Activated naive CD4-positive, alpha-beta T cell (primary cell): Measurements from ENCODE around the gene ADAM12.
"Not testable (repeated sequence)": the region's sequence is repeated elsewhere in the genome, so short reads cannot be mapped to it uniquely, and the experiment has no call there.

Experiments
- DNase-seq, 4 experiments: peaks; one replicate each; lab custom pipeline; 2025; lab: John Stamatoyannopoulos, UW

ADAM12 gene

DNA sequence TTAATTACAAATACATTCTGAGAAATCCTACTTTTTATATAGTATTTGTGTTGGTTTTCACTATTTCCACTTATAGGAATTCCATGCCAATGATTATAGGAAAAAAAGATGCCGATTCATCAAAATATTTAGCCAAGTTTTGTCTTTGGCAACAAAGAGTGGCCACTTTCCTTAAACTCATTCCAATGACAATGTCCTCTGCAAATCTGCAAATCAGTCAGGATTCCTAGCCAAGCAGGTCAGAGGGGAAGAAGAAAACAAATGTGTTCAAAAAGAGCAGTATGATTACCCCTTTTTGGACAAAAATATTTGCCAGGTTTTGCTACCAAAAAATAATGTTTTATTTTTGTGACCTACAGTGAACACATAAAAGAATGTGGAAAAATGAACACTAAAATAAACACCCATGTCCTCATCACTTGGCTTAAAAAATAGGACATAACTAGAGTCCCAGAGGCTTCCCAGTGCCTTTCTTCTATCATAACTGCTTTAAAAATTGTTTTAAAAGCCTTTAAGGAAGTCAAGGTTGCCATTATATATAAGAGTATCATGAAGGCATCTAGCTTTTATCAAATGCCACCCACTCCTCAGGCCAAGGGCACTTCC is 125.9 kb downstream of the ADAM12 start:
- DNase-seq, result no peak

GRCh38 chr10:126259760-126260479 is 128.4 kb downstream of the ADAM12 start:
- DNase-seq, result no peak

GRCh38 chr10:126256864-126257263 is 131.4 kb downstream of the ADAM12 start:
- DNase-seq, result no peak

DNA sequence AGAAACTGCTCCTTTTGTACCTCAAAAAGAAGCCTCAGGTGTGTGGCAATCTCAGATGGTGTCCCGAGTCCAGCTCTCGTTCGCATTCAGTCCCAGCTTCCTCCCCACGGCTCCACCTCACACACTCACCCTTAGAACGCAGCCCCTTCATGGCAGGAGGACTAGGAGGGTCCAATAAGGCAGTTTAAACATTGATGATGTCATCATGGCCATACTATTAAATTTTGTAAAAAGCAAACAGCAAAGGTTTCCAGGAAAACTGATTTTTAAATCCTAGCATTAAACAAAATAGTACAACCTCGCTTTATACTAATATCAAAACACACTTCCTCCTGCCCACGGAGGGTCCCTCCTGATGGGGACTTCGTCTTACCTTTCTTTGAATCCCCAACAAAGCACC is 133.0 kb downstream of the ADAM12 start:
- no peak for DNase-seq

DNA sequence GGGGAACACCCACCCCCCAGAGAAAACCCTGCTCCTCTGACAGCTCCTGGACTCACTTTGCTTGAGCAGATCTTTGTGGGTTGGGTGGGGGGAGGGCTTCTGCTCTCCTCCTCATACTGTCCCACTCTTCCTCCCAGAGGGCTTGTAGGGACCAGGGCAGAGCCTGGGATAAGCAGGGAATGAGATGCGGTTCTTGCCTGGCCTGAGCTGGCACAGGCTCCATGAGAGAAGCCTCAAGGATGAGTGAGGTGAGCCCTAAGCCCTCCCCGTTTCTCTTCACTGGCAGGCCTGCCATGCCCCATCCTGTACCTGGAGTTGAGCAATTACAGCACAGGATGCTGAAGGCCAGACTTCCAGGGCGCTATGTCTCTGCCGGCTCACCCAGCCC is 134.7 kb downstream of the ADAM12 start:
- DNase-seq, result no peak

GRCh38 chr10:126252884-126253610 is 135.2 kb downstream of the ADAM12 start:
- DNase-seq, result no peak

GRCh38 chr10:126251778-126252407 is 136.4 kb downstream of the ADAM12 start:
- no peak for DNase-seq

DNA sequence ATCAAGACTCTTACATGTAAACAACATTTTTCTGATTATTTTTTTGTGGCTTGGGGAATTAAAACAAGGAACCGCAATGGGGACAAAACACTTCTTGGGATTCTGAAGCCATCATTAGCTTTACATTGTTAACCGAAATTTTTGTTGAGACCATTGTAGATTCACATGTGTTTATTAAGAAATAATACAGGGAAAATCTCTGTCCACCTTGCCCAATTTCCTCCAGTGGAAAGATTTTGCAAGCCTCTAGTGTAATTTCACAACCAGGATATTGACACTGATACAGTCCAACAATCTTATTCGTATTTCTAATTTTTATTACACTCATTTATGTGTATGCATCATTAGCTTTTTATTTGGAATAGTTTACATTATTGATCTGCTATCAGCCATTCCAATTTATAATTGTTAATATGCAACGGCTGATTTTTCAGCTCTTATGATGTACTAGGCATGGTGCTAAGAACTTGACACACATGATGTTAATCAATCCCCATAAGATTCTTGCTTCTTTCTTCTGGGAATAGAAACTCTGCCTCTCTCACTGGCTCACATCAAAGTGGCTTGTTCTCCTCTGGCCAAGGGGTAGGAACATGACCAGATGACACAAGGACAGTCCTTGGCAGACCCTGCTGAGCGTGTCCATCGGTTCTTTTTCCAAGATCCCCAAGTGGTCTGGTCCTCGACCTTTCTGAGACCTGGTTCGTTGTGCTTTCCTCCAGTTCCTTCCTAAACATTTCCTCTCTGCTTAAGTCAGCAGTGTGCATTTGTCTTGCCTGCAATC is 137.6 kb downstream of the ADAM12 start:
- DNase-seq, result no peak

- DNase-seq, result no peak
Observed at GRCh38 chr10:126250045-126250444, 138.2 kb downstream of the ADAM12 start.

DNA sequence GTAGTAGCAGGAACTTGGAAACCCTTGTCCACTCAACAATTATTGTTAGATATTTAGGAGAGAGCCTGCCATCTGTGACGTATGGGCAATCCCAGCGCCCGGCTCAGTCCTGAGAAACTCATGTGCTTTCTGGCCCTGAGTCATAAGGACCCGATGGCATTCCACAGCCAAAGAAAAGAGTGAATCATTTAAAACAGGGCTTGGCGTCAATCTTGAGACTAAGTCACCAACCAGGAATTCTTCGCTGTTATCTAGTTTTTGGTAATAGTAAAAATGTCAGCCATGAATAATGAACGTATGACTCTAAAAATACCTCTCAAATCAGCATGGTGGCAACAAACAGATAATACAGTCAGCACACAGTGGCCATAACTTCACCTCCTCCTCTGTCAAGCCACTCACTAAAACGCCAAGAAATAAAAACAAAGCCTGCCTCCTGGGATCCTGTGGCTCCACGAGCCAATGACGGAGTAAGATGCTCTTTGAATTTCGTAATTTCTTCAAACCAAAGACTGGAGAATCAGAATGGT is 140.8 kb downstream of the ADAM12 start:
- DNase-seq, result no peak

DNA sequence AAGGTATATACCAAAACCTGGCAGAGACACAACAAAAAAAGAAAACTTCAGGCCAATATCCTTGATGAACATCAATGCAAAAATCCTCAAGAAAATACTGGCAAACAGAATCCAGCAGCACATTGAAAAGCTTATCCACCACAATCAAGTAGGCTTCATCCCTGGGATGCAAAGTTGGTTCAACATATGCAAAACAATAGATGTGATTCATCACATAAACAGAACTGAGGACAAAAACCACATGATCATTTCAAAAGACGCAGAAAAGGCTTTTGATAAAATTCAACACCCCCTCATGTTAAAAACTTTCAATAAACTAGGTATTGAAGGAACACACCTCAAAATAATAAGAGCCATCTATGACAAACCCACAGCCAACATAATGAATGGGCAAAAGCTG is 141.9 kb downstream of the ADAM12 start:
- not testable (repeated sequence) for DNase-seq

DNA sequence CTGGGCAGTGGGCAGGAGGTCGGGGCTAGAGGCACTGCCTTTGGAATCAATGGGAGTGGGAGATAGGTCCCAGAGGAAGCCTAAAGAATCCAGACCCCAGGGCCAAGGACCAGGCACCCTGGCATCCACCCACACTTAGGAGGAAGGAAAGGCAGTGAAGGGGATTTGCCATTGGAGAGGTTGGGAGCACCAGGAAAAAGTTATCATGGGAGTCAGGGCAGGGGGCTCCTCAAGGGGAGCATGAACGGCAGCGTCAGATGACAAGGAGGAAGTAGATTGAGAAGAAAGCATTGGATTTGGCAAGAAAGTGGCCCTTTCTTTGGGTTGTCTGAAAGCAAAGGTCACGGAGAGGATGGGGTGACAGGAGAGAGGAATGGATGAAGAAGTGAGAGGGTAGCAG is 142.8 kb downstream of the ADAM12 start:
- no peak for DNase-seq

DNA sequence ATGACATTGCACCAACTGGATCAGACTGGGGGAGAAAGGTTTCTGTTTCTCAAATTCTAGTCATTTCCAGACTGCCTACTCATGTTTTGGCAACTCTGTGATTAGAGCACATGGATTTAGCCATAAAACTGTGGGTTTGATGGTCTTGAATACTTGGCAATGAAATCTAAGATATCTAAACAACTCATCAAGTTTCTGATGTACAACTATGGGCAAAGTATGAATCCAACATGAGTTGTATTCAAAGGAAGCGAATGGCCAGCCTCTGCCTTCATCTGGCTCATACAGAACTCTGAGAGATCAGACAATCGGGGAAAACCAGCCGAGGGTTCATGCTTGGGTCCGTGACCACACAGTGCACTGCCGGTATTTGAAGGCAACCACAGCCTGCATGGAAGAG is 144.3 kb downstream of the ADAM12 start:
- no peak for DNase-seq

- no peak for DNase-seq
Observed at GRCh38 chr10:126243306-126243705, 145.0 kb downstream of the ADAM12 start.

- DNase-seq, result no peak
Observed at GRCh38 chr10:126242397-126243260, 145.6 kb downstream of the ADAM12 start.

DNA sequence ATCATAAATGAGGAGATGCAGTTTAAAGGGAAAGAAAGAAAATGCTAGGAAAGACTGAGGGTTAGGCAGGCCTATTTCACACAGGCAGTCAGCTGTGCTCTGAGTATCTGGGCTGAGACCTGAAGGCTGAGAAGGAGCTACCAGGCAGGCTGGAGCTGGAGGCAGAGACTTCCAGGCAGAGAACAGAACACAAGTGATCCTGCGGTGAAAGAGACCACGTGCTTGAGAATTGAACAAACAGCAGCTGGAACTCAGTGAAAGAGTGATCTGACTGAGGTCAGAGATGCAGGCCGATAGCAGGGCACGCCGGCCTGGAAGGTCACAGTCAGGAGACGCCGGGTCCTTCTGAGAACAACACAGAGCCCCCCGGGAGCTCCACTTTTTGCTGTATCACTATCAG is 147.8 kb downstream of the ADAM12 start:
- DNase-seq, result no peak

- DNase-seq, result no peak
Observed at GRCh38 chr10:126239844-126240243, 148.4 kb downstream of the ADAM12 start.

DNA sequence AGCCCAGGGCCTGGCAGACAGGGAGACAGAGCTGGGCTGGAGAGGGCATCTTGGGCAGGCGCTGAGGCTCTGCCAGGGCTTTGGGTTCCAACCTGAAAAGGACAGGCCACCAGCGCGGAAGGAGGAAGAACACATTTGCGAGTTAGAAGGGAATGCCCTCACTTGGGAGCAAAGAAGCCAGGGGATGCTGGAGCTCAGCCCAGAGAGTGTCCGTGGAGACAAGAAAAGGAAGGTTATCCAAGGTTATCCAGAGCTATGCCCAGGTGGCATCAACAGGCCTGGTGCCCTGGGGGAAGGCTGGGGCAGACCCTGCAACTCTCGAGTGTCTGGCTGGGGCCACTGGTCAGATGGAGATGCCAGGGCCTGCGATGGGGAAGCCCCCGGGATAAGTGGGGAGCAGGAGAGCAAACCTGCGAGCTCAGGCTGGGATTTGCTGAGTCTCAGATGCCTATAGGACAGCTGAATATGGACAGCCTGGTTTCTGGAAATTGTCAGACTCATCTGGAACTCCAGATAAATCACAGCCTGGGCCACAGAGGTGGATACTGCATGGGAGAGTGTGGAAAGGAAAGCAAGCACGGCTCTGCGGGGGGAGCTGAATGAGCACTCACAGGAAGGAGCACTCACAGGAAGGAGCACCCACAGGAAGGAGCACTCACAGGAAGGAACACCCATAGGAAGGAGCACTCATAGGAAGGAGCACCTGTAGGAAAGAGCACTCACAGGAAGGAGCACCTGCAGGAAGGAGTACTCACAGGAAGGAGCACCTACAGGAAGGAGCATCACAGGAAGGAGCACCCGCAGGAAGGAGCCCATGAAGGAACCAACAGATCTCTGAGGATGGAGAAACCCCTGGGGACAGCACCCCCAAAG is 152.1 kb downstream of the ADAM12 start:
- DNase-seq, result no peak

GRCh38 chr10:126235091-126235978 is 152.9 kb downstream of the ADAM12 start:
- DNase-seq, result no peak
